NK-92 (cell line): ENCODE results near the gene GPSM3.
"Not testable (repeated sequence)": the region's sequence is repeated elsewhere in the genome, so short reads cannot be mapped to it uniquely, and the experiment has no call there.

Experiments used
- DNase-seq: peaks from one replicate; lab custom pipeline; 2025; ENCODE audit not compliant: unreplicated experiment; lab: John Stamatoyannopoulos, UW

Gene GPSM3

GRCh38 chr6:32192608-32193039, at the start of gene GPSM3:
GPSM3 (minus strand) TSS chr6:32192643; CDS start chr6:32192513, 130 bp downstream.
- DNase-seq, result no peak

GRCh38 chr6:32240686-32241085, 48.2 kb upstream of the GPSM3 start:
- no peak for DNase-seq

GRCh38 chr6:32239462-32239861, 47.0 kb upstream of the GPSM3 start:
- DNase-seq, result no peak

- no peak for DNase-seq
Observed at GRCh38 chr6:32234934-32235333, 42.5 kb upstream of the GPSM3 start.

GRCh38 chr6:32226434-32226833, 34.0 kb upstream of the GPSM3 start:
- no peak for DNase-seq

GRCh38 chr6:32224696-32225095, 32.3 kb upstream of the GPSM3 start:
- no peak for DNase-seq

GRCh38 chr6:32223258-32224235, 31.1 kb upstream of the GPSM3 start, which contains the start of gene NOTCH4:
NOTCH4 (minus strand) TSS chr6:32224067; CDS start chr6:32223928, 139 bp downstream.
- no peak for DNase-seq

- DNase-seq, result no peak
Observed at GRCh38 chr6:32222333-32223230, 30.1 kb upstream of the GPSM3 start.

- no peak for DNase-seq
Observed at GRCh38 chr6:32220021-32220420, 27.6 kb upstream of the GPSM3 start.

- no peak for DNase-seq
Observed at GRCh38 chr6:32218167-32218566, 25.7 kb upstream of the GPSM3 start.

GRCh38 chr6:32216998-32217397, 24.6 kb upstream of the GPSM3 start:
- no peak for DNase-seq

- no peak for DNase-seq
Observed at GRCh38 chr6:32216285-32216684, 23.8 kb upstream of the GPSM3 start.

GRCh38 chr6:32215617-32216016, 23.2 kb upstream of the GPSM3 start:
- DNase-seq, result no peak

GRCh38 chr6:32214126-32214525, 21.7 kb upstream of the GPSM3 start:
- DNase-seq, result no peak

- no peak for DNase-seq
Observed at GRCh38 chr6:32213649-32214048, 21.2 kb upstream of the GPSM3 start.

GRCh38 chr6:32212076-32212760, 19.8 kb upstream of the GPSM3 start:
- DNase-seq, result no peak

GRCh38 chr6:32211432-32211831, 19.0 kb upstream of the GPSM3 start:
- not testable (repeated sequence) for DNase-seq

GRCh38 chr6:32210191-32210601, 17.8 kb upstream of the GPSM3 start:
- DNase-seq, result no peak

- no peak for DNase-seq
Observed at GRCh38 chr6:32208996-32209395, 16.6 kb upstream of the GPSM3 start.

GRCh38 chr6:32204268-32204715, 11.8 kb upstream of the GPSM3 start:
- no peak for DNase-seq
